K562 (cell line): ENCODE data around the gene PSMD1. TPM values are rescaled to one million over a fixed set of nuclear protein-coding genes. Genes with fewer than 3 reads are reported as not detected.
A peak's percentile ranks its signal among the peaks of the same experiment; 100 is the strongest.

Experiments
- ARID4B ChIP-seq: sonication (generic); formaldehyde crosslinking; IDR thresholded peaks from 2 replicates; pipeline ENCODE4 v1.8.0; 2022; ENCODE audit warnings: mild to moderate bottlenecking, missing genetic modification reagents
- BACH1 ChIP-seq: fragments of 200-800 bp; sonication (Bioruptor generic); IDR thresholded peaks from 2 replicates; pipeline ENCODE4 v1.6.1; 2016; ENCODE audit warnings: missing genetic modification characterization, missing compliant biosample characterization
- ETV6 ChIP-seq, 3 experiments: fragments of 150-350 bp in 1 of 3; sonication (generic) in 1 of 3; formaldehyde crosslinking in 1 of 3; IDR thresholded peaks; 2 replicates each; pipeline versions ENCODE4 v1.6.1 to v1.8.0; 2014 to 2022; ENCODE audit warnings: borderline replicate concordance in 2 of 3, low read depth in 2 of 3, antibody characterized with exemption in 1 of 3, low read length in 1 of 3, mild to moderate bottlenecking in 1 of 3, missing genetic modification reagents in 1 of 3
- RERE ChIP-seq: sonication (generic); formaldehyde crosslinking; IDR thresholded peaks from 2 replicates; pipeline ENCODE4 v1.8.0; 2023; ENCODE audit warnings: missing genetic modification reagents, mild to moderate bottlenecking, borderline replicate concordance
- ZNF280B ChIP-seq: fragments of 250-450 bp; sonication (Bioruptor Pico); IDR thresholded peaks from 2 replicates; pipeline ENCODE4 v1.5.1; 2021; ENCODE audit warnings: mild to moderate bottlenecking
- ZNF639 ChIP-seq, 2 experiments: fragments of 200-800 bp in 1 of 2; sonication (Bioruptor generic) in 1 of 2; sonication (generic) in 1 of 2; formaldehyde crosslinking in 1 of 2; IDR thresholded peaks in 1 of 2; conservative IDR thresholded peaks in 1 of 2; 2 replicates each; pipeline versions ENCODE4 v1.5.0 to v1.6.1; 2016 to 2020; ENCODE audit warnings: missing compliant biosample characterization in 1 of 2, missing genetic modification characterization in 1 of 2, missing genetic modification reagents in 1 of 2
- ZNF76 ChIP-seq: fragments of 250-450 bp; sonication (Bioruptor Pico); IDR thresholded peaks from 2 replicates; pipeline ENCODE4 v1.4.0; 2020; ENCODE audit warnings: mild to moderate bottlenecking, moderate library complexity, borderline replicate concordance
- polyA plus RNA-seq, 8 experiments: library from polyadenylated mRNA; depleted of rRNA in 4 of 8; stranded (reverse) in 5 of 8; unstranded in 3 of 8; fragments of >200 nt; fragmentation: Nextera tagmentation in 2 of 8; fragmentation: Illumina TruSeq in 1 of 8; extraction: Ambion mirVana in 2 of 8; extraction: Trizol in 1 of 8; gene quantifications; 2 replicates each; pipeline versions ENCODE4 v1.2.1 to v1.2.3, GENCODE V29; 2011 to 2014; ENCODE audit warnings: inconsistent platforms in 1 of 8, missing spikeins in 1 of 8
- total RNA-seq, 7 experiments: library from RNA; depleted of rRNA in 6 of 7; stranded (reverse); fragments of >200 nt in 6 of 7; fragmentation: Illumina TruSeq in 2 of 7; extraction: Trizol in 2 of 7; gene quantifications; 2 replicates each; pipeline versions ENCODE4 v1.2.1 to v1.2.3, GENCODE V29; 2011 to 2021; ENCODE audit warnings: low replicate concordance in 1 of 7

PSMD1 gene
- total and polyA plus RNA-seq, 9 of the 15 experiments (the other 6 are each of a cell fraction or from before 2014, with no cell fraction given): 100 to 257 (median 147) TPM

GRCh38 chr2:231056453-231057416, at the start of gene PSMD1 (continued):
- TF ChIP-seq RERE (CRISPR knock-in tag) (no peak), BACH1 (tag) (no peak), ZNF280B (no peak), ETV6 (IDR thresholded peaks at IDR 0.05; ENCODE audit: borderline replicate concordance in 1 of 2, low read depth in 2 of 2, low read length in 1 of 2) (no peak), ETV6 (CRISPR knock-in tag; IDR thresholded peaks at IDR 0.05; ENCODE audit: borderline replicate concordance) (no peak), ZNF76 (CRISPR knock-in tag) (no peak), ZNF639 (CRISPR knock-in tag; conservative IDR thresholded peaks at IDR 0.05 in 1 of 2, IDR thresholded peaks at IDR 0.05 in 1 of 2) (peak in 1 of 2 experiments; percentile 26; a peak in 1 of 4 replicates), ARID4B (CRISPR knock-in tag) (no peak; the same call in 1 of the 2 replicates)
